HEK293T (cell line): ENCODE data around the gene GXYLT1.

Source experiments
- CTBP1 ChIP-seq: fragments of 450-650 bp; IDR thresholded peaks from 2 replicates; pipeline ENCODE4 v1.6.1; 2016; ENCODE audit warnings: borderline replicate concordance
- PKNOX1 ChIP-seq: fragments of 450-650 bp; IDR thresholded peaks from 2 replicates; pipeline ENCODE4 v1.6.1; 2016
- TARDBP ChIP-seq: fragments of 450-650 bp; IDR thresholded peaks from 2 replicates; pipeline ENCODE4 v1.6.1; 2016

GRCh38 chr12:42128327-42128726, 16.3 kb downstream of the GXYLT1 start:
- TF ChIP-seq CTBP1 = no peak
- TF ChIP-seq TARDBP = no peak
- no peak for TF ChIP-seq PKNOX1
